ENCODE data around the gene TMEM30B.

DNA sequence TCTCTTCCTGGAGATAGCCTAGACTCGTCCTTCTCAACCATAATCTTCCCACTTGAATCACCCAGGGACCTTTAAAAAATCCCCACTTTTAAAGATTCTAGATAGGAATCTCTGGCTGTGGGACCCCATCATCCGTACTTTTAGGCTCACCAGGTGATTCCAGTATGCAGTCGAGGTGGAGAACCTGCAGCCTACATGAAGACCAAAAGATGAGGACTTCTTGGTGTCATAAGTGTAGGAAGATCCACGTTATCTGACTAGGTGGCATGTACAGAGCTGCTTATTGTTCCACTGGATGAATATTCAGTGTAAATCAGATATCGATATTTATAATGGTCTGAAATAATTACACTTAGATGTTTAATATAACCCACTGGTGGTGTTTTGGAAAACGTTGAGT lies 42.8 kb upstream of the TMEM30B start:
- TF ChIP-seq, protein P1, sequence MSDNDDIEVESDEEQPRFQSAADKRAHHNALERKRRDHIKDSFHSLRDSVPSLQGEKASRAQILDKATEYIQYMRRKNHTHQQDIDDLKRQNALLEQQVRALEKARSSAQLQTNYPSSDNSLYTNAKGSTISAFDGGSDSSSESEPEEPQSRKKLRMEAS (IDR thresholded peaks at IDR 0.05; ENCODE audit: low read depth): no peak
- TF ChIP-seq NFIC (IDR thresholded peaks at IDR 0.05; ENCODE audit: borderline replicate concordance) (no peak), NRF1 (IDR thresholded peaks at IDR 0.05; ENCODE audit: low read depth, low read length) (no peak), SMC3 (IDR thresholded peaks at IDR 0.05; ENCODE audit: low read depth, low read length) (no peak), CTCF (IDR thresholded peaks at IDR 0.05) (no peak), EP300 (IDR thresholded peaks at IDR 0.05; ENCODE audit: borderline replicate concordance in 1 of 2, low read depth in 1 of 2, low read length in 1 of 2) (no peak), CHD2 (IDR thresholded peaks at IDR 0.05; ENCODE audit: low read length, partially characterized antibody) (no peak), POLR2AphosphoS5 (IDR thresholded peaks at IDR 0.05; ENCODE audit: low read depth, low read length) (no peak), USF2 (IDR thresholded peaks at IDR 0.05; ENCODE audit: borderline replicate concordance, low read depth, low read length) (no peak), YY1 (IDR thresholded peaks at IDR 0.05; ENCODE audit: low read depth) (no peak), EZH2phosphoT487 (IDR thresholded peaks at IDR 0.05; ENCODE audit: borderline replicate concordance, low read depth) (no peak)
- TF ChIP-seq, protein P2, sequence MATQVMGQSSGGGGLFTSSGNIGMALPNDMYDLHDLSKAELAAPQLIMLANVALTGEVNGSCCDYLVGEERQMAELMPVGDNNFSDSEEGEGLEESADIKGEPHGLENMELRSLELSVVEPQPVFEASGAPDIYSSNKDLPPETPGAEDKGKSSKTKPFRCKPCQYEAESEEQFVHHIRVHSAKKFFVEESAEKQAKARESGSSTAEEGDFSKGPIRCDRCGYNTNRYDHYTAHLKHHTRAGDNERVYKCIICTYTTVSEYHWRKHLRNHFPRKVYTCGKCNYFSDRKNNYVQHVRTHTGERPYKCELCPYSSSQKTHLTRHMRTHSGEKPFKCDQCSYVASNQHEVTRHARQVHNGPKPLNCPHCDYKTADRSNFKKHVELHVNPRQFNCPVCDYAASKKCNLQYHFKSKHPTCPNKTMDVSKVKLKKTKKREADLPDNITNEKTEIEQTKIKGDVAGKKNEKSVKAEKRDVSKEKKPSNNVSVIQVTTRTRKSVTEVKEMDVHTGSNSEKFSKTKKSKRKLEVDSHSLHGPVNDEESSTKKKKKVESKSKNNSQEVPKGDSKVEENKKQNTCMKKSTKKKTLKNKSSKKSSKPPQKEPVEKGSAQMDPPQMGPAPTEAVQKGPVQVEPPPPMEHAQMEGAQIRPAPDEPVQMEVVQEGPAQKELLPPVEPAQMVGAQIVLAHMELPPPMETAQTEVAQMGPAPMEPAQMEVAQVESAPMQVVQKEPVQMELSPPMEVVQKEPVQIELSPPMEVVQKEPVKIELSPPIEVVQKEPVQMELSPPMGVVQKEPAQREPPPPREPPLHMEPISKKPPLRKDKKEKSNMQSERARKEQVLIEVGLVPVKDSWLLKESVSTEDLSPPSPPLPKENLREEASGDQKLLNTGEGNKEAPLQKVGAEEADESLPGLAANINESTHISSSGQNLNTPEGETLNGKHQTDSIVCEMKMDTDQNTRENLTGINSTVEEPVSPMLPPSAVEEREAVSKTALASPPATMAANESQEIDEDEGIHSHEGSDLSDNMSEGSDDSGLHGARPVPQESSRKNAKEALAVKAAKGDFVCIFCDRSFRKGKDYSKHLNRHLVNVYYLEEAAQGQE (IDR thresholded peaks at IDR 0.05; ENCODE audit: low read depth, low read length): no peak

Data from SK-N-SH (cell line).